Stomach (tissue), 4 donors: ENCODE data around the gene CD81.

Experiments
- CTCF ChIP-seq, 7 experiments: fragments of 450-650 bp in 4 of 7; fragments of 200-600 bp in 3 of 7; sonication (generic) in 3 of 7; IDR thresholded peaks; one replicate each; pipeline ENCODE4 v1.5.1; 2016 to 2019; ENCODE audit warnings: antibody characterized with exemption in 7 of 7, control low read depth in 2 of 7, mild to moderate bottlenecking in 1 of 7
- EP300 ChIP-seq: sonication (generic); formaldehyde crosslinking; IDR thresholded peaks from one replicate; pipeline ENCODE4 v1.6.1; 2017; ENCODE audit warnings: antibody characterized with exemption
- POLR2A ChIP-seq, 4 donors: fragments of 450-650 bp; IDR thresholded peaks; one replicate each; pipeline ENCODE4 v1.6.1; 2016; ENCODE audit warnings: antibody characterized with exemption in 4 of 4, control low read depth in 2 of 4, mild to moderate bottlenecking in 1 of 4, moderate library complexity in 1 of 4
- POLR2AphosphoS5 ChIP-seq, 3 donors: sonication (generic); formaldehyde crosslinking; IDR thresholded peaks; one replicate each; pipeline ENCODE4 v1.6.1; 2016; ENCODE audit warnings: antibody characterized with exemption in 3 of 3

DNA sequence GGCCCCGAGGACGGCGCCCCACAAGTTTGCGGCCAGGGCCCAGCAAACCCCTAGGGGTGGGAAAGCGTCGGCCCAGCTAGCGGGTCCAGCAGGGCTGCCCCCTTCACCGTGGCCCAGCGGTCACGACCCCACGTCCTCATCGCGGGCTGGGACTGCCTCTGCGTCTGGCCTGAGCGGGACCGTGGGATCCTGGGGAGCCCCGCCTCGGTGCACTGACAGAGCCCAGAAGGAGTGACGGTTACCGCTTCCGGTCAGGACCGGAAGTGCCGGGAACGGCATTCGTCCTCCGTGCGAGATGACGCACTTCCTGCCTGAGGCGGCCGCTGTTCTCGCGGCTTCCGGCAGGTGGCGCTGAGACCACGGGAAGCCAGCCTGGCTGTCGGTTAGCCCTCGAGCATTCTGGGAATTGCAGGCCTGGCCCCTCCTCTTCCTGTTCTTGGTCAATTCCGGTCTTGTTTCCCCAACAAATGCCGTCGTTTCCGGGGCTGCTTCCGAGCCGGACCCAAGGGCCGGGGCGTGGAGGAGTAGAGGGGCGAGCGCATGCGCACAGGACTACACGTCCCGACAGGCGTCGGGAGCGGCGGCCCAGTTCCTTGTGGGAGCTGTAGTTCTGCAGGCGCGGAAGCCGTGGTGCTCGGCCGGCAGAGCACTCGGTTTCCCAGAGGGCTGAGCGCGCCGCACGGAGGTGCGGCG is 23.1 kb downstream of the CD81 start, which contains the start of gene TSSC4:
- TF ChIP-seq CTCF (IDR thresholded peaks at IDR 0.05), result peak in 6 of 7 experiments; percentile 44 to 100 (median 96)
- TF ChIP-seq POLR2A (IDR thresholded peaks at IDR 0.05), result peak in 2 of 4 donors; percentile 76 to 92
- TF ChIP-seq POLR2AphosphoS5 (IDR thresholded peaks at IDR 0.05), result peak; percentile 95 to 99 (median 99)
- TF ChIP-seq EP300, result peak; percentile 93
